Muscle of back (tissue), 11 donors: ENCODE measurements around the gene WNT3A. TPM values are rescaled to one million over a fixed set of nuclear protein-coding genes. Genes with fewer than 3 reads are reported as not detected.

Source experiments
- DNase-seq, 3 donors: peaks; one replicate each; pipeline versions ENCODE4 v3.0.0 to v3.0.0-alpha.2; 2013
- polyA plus RNA-seq, 10 donors: library from polyadenylated mRNA; unstranded; fragments of 120-200 nt; gene quantifications; one replicate each; pipeline ENCODE4 v1.2.1, GENCODE V29; 2013; ENCODE audit not compliant: insufficient read length in 10 of 10

The WNT3A gene
- polyA plus RNA-seq, 10 donors, result 0.55 to 0.95 TPM; not detected in 8

GRCh38 chr1:228084325-228084724, 77.5 kb downstream of the WNT3A start:
- no peak for DNase-seq

GRCh38 chr1:228084797-228085196, 78.0 kb downstream of the WNT3A start:
- DNase-seq, result no peak

GRCh38 chr1:228085287-228085951, 78.6 kb downstream of the WNT3A start:
- DNase-seq, result no peak

- no peak for DNase-seq
Measured at GRCh38 chr1:228087771-228088251, 81.0 kb downstream of the WNT3A start.

GRCh38 chr1:228088586-228089498, 82.0 kb downstream of the WNT3A start:
- no peak for DNase-seq

GRCh38 chr1:228089519-228090380, 83.0 kb downstream of the WNT3A start:
- DNase-seq, result no peak

GRCh38 chr1:228090613-228091081, 83.8 kb downstream of the WNT3A start:
- no peak for DNase-seq

- DNase-seq, result no peak
Measured at GRCh38 chr1:228091084-228091483, 84.3 kb downstream of the WNT3A start.

- no peak for DNase-seq
Measured at GRCh38 chr1:228092342-228093049, 85.7 kb downstream of the WNT3A start.

GRCh38 chr1:228093050-228093906, 86.5 kb downstream of the WNT3A start:
- DNase-seq, result no peak

GRCh38 chr1:228094432-228095016, 87.7 kb downstream of the WNT3A start:
- no peak for DNase-seq

GRCh38 chr1:228095161-228095560, 88.4 kb downstream of the WNT3A start:
- DNase-seq, result no peak

- no peak for DNase-seq
Measured at GRCh38 chr1:228095938-228096337, 89.1 kb downstream of the WNT3A start.

GRCh38 chr1:228096416-228097332, 89.9 kb downstream of the WNT3A start:
- DNase-seq, result no peak

GRCh38 chr1:228097333-228098081, 90.7 kb downstream of the WNT3A start:
- no peak for DNase-seq

- DNase-seq, result no peak
Measured at GRCh38 chr1:228098323-228098931, 91.6 kb downstream of the WNT3A start.

GRCh38 chr1:228099331-228099732, 92.5 kb downstream of the WNT3A start:
- no peak for DNase-seq
